ENCODE measurements around the gene EFR3B. TPM values are rescaled to one million over a fixed set of nuclear protein-coding genes. Genes with fewer than 3 reads are reported as not detected.

EFR3B gene
- total and polyA plus RNA-seq, 2 of the 4 experiments (the other 2 are of a cell fraction): 0.38 to 0.90 TPM

DNA sequence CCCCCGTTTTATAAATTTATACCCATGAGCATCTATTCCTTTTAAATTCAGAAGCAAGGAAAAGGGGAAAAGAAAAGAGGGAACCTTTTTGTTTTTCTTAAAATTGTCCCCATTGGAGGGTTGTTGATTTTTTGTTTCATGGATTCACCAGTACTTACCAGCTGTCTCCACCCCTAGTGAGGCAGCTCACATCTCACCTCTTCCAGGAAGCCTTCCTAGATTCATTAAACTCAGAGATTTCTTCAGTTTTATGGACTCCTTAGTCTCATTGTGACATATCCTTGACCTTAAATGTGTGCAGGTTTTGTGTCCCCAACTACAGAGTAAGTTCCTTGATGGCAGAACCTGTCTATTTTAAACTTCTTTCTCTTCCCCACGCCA lies 35.9 kb downstream of the EFR3B start:
- dilution Hi-C loops (cut with HindIII; ENCODE audit: low sequenced_read_pairs, unreplicated experiment): no loop called here
- H3K27ac ChIP-seq (ENCODE audit: insufficient read depth, low read length): no peak overlapping the region
- no CpG with 5 or more reads among the region's 2 CpGs for WGBS, 2 experiments (ENCODE audit: extremely low coverage in 2 of 2, insufficient read length in 1 of 2)
- no TSS peak for BruUV-seq (replicated peaks)
- H3K9me1 ChIP-seq (ENCODE audit: insufficient read depth, low read length): peaks cover 4% of the 10 kb centered on the region; the same call in 1 of the 2 replicates
- in situ Hi-C loops (cut with MboI; ENCODE audit: low sequenced_read_pairs): no loop called here
- H2BK5ac ChIP-seq (ENCODE audit: low read depth, low read length, poor library complexity, severe bottlenecking): no peak overlapping the region
- no peak overlapping the region for H3K9ac ChIP-seq (ENCODE audit: low read depth, low read length)
- no peak overlapping the region for H4K91ac ChIP-seq (ENCODE audit: insufficient read depth, low read depth, low read length)
- H2AFZ ChIP-seq (replicated peaks; ENCODE audit: low read length, poor library complexity): no peak overlapping the region
- H3K4ac ChIP-seq (ENCODE audit: low read depth, low read length): no peak overlapping the region; the same call in 1 of the 2 replicates
- H3K14ac ChIP-seq (replicated peaks; ENCODE audit: low read depth, low read length): no peak overlapping the region
- H4K8ac ChIP-seq (ENCODE audit: low read depth in 2 of 2, low read length in 2 of 2): no peak overlapping the region
- no peak overlapping the region for H2AK9ac ChIP-seq (replicated peaks; ENCODE audit: low read depth, low read length, poor library complexity)
- H3K36me3 ChIP-seq (ENCODE audit: control insufficient read depth, insufficient read depth, low read length): no peaks in the 10 kb centered on the region
- no peak for DNase-seq
- no peaks in the 10 kb centered on the region for H3K79me1 ChIP-seq (ENCODE audit: low read depth in 1 of 2, low read length in 2 of 2)
- H4K5ac ChIP-seq (ENCODE audit: low read depth, low read length): no peak overlapping the region
- TF ChIP-seq CEBPB (IDR thresholded peaks at IDR 0.05; ENCODE audit: low read depth, low read length): no peak
- no peak for TF ChIP-seq SMC3 (IDR thresholded peaks at IDR 0.05; ENCODE audit: low read depth, low read length)
- TF ChIP-seq, protein P1, sequence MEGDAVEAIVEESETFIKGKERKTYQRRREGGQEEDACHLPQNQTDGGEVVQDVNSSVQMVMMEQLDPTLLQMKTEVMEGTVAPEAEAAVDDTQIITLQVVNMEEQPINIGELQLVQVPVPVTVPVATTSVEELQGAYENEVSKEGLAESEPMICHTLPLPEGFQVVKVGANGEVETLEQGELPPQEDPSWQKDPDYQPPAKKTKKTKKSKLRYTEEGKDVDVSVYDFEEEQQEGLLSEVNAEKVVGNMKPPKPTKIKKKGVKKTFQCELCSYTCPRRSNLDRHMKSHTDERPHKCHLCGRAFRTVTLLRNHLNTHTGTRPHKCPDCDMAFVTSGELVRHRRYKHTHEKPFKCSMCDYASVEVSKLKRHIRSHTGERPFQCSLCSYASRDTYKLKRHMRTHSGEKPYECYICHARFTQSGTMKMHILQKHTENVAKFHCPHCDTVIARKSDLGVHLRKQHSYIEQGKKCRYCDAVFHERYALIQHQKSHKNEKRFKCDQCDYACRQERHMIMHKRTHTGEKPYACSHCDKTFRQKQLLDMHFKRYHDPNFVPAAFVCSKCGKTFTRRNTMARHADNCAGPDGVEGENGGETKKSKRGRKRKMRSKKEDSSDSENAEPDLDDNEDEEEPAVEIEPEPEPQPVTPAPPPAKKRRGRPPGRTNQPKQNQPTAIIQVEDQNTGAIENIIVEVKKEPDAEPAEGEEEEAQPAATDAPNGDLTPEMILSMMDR (conservative IDR thresholded peaks at IDR 0.05; ENCODE audit: low read depth, low read length): no peak
- TF ChIP-seq RCOR1 (IDR thresholded peaks at IDR 0.05; ENCODE audit: insufficient replicate concordance, low read length): no peak
- TF ChIP-seq NFE2L2 (IDR thresholded peaks at IDR 0.05; ENCODE audit: low read depth, low read length): no peak
- H3K18ac ChIP-seq (ENCODE audit: low read depth, low read length): peak overlapping the region; percentile 4; the same call in 1 of the 2 replicates
- peaks cover 36% of the 10 kb centered on the region for H3K27me3 ChIP-seq (ENCODE audit: control insufficient read depth, insufficient read depth, low read length)
- peaks cover 15% of the 10 kb centered on the region for H4K20me1 ChIP-seq (ENCODE audit: insufficient read depth, low read length)
- peak overlapping the region; percentile 55 for H3K4me2 ChIP-seq (ENCODE audit: low read depth, low read length)
- H2BK20ac ChIP-seq (ENCODE audit: low read depth, low read length): no peak overlapping the region
- CTCF ChIA-PET: no interaction called here
- no peak overlapping the region for H2BK15ac ChIP-seq (ENCODE audit: low read depth, low read length)
- no peak overlapping the region for H3K56ac ChIP-seq (ENCODE audit: extremely low read depth, insufficient read depth, low read length)
- no peaks in the 10 kb centered on the region for H3K9me3 ChIP-seq (ENCODE audit: control insufficient read depth, insufficient read depth, low read length)
- H2AK5ac ChIP-seq (ENCODE audit: low read depth, low read length): no peak overlapping the region
- H3K23ac ChIP-seq (ENCODE audit: low read depth, low read length): no peak overlapping the region
- H3K4me3 ChIP-seq (ENCODE audit: insufficient read depth, low read depth, low read length): no peak overlapping the region
- no peak overlapping the region for H2BK120ac ChIP-seq (ENCODE audit: low read depth, low read length)
- no peak for ATAC-seq (ENCODE audit: low read depth)
- H3K4me1 ChIP-seq (ENCODE audit: control insufficient read depth, insufficient read depth, low read length): peaks cover 5% of the 10 kb centered on the region
- intact Hi-C loops (cut with micrococcal nuclease): loop anchor here (5.0 kb wide), 1 partner anchor 35 kb away; the partner anchor contains the start of gene EFR3B
- POLR2A ChIA-PET (ENCODE audit: unreplicated experiment): no interaction called here

All from IMR-90 (cell line).